ENCODE measurements around the gene HECW1.
A peak's percentile ranks its signal among the peaks of the same experiment; 100 is the strongest.
"Not testable (repeated sequence)": the region's sequence is repeated elsewhere in the genome, so short reads cannot be mapped to it uniquely, and the experiment has no call there.

HECW1 gene

DNA sequence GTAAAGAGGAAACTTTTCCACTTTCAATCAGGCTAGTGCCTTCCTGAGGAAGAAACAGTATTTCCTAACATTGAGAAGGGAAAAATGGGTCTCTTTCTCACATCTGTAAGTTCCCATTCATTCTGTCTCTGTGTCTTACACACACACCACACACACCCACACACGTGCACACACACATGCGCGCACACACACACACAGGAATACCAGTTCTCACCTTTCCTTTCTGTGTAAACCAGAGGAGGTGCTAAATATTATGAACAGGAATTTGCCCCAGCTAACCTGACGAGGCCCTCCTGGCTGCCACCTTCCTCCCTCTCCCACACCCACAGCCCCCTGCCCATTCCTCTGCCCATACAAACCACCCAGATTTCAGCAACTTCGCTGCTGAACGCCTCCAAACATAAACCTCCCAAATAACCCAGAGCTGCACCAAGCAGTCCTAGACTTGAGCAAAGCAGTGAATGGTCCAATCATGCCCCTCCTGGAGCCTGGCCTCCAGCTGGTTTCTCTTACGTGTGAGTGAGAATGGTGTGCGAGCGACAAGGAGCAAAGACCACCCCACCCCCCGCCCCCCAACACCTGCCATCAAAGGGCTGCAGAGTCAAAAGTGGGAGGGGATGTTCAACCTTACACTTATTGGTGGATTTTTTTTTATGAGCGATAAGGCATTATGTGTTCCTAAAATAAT lies 190.5 kb downstream of the HECW1 start:
- DNase-seq (ENCODE audit: low read depth in 1 of 2, low spot score in 1 of 2) = no peak

DNA sequence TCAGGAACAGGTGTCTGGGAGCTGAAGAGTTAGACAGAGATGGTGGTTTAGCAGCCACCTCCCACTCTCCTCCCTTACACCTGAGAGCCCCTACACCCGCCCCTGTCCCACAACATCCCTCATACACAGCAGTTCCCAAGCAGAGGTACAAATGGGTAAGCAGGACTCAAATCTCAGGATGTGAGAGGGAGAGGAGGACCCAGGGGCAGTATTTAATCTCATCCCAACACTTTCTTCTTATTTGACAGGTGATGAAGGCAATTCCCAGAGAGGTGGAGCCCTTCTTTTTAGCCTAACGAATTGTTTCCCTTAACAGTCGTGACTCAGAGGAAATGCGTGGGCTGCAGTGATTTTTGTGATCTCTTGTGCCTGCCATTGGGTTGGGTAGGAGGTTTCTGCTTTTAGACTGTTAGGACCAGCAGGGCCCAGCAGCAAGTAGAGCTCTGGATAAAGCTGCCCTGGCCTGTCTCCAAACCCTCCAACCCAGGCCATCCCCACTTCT lies 191.3 kb downstream of the HECW1 start:
- DNase-seq (ENCODE audit: low read depth in 1 of 2, low spot score in 1 of 2) = peak in 1 of 2 donors; percentile 35

DNA sequence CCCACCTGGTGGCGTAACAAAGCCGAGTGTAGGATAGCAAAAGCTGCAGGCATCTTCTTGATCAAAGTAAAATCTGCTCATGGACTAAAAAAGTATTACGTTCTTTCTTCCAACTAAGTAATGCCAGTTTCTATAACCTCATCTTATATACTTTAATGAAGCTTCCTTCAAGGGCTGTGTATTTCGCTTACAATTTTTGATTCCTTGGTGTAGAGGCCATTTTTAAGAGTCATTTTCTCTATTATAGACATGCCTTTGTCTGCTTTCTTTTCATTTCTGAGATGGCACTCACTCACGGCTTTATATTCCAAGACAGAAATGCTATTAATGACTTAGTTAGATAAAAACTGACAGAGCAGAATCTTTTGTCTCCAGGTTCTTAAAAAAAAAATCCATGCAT lies 194.0 kb downstream of the HECW1 start:
- DNase-seq (ENCODE audit: low read depth in 1 of 2, low spot score in 1 of 2) = no peak

DNA sequence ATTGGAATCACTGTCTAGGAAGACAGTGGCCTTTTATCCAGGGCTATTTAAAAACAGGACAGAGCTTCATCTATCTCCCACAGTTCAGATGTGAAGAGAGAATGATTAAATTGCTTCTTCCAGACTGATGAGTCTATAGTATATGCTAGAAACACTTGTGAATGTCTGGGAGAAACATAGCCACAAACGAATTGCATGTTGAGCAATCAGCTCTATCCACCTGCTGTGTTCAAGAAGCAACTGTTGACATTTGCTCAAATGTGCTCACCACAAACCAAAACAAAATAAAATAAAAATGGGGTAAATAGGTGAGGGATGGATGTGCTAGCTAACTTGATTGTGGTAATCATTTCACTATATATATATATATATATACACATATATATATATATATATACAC lies 195.1 kb downstream of the HECW1 start:
- DNase-seq (ENCODE audit: low read depth in 1 of 2, low spot score in 1 of 2) = no peak

DNA sequence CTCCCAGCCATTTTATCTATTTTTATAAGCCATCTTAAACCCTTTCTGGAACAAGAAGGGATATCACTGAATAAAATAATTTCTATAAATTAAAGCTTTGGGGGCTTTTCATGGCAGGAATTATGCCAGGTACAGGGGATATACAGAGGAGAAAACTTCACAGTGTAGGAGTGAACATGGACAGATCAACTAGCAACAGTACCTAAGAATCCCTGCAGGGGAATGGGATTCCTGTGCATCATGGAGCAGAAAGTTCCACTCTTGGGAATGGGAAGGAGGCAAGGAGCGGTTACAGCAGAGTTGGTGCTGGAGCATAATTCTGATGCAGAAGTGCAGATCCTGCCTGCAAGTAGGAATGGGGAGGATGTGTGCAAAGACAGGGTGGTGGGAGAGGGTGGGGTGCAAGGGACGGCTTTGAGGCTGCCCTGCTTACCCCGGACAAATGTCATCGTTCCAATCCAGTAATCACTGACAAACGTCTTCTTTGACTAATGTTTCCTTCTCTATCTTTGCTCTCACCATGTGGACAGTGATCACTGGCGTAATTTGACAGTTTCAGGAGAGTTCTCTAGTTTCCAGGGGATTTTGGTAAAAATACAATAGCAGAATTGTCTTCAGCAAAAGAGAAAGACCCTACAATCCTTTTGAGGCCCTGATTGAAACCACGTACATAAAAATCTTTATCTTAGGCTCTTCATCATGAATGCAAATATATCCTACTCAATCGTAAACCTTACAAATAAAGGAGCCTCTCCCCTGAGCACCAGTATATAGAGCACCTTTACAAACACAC lies 196.7 kb downstream of the HECW1 start:
- DNase-seq (ENCODE audit: low read depth in 1 of 2, low spot score in 1 of 2) = no peak

DNA sequence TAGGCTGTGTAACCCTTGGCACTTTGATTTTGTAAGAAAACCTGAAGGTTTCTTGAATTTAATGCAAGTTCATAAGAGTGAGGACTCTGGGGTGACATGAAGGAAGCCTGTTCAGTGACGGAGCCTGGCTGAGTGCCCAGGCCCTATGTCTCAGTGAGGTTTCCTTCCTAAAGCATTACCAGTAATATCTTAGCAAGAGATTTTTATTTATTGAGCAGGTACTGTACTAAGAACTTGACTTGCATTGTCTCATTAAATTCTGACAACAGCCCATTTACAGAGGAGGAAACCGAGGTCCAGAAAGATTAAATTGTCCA lies 197.2 kb downstream of the HECW1 start:
- no peak for DNase-seq (ENCODE audit: low read depth in 1 of 2, low spot score in 1 of 2)

DNA sequence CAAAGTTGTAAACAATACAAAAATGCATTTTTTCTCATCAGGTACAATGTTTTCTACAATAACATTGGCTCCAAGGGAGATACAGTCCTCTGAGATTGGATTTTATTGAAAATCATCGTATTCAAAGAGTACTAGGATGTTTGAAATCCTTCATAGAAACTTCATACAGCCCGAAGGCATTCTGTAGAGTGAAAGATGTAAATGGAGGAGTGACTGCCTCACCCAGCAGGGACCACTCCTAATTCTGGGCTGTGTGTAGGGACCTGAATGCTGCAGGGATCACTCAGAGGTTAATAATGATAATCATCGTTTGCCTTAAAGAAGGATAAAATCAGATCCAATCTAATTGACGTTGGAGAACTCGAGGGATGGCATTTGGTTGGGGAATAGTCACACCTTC lies 198.6 kb downstream of the HECW1 start:
- DNase-seq (ENCODE audit: low read depth in 1 of 2, low spot score in 1 of 2) = no peak

DNA sequence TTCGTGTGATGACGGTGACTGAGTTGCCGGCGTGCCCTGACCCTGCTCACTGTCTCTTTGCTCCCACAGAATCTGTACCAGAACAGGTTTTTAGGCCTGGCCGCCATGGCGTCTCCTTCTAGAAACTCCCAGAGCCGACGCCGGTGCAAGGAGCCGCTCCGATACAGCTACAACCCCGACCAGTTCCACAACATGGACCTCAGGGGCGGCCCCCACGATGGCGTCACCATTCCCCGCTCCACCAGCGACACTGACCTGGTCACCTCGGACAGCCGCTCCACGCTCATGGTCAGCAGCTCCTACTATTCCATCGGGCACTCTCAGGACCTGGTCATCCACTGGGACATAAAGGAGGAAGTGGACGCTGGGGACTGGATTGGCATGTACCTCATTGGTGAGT lies 199.2 kb downstream of the HECW1 start:
- DNase-seq (ENCODE audit: low read depth in 1 of 2, low spot score in 1 of 2) = no peak

DNA sequence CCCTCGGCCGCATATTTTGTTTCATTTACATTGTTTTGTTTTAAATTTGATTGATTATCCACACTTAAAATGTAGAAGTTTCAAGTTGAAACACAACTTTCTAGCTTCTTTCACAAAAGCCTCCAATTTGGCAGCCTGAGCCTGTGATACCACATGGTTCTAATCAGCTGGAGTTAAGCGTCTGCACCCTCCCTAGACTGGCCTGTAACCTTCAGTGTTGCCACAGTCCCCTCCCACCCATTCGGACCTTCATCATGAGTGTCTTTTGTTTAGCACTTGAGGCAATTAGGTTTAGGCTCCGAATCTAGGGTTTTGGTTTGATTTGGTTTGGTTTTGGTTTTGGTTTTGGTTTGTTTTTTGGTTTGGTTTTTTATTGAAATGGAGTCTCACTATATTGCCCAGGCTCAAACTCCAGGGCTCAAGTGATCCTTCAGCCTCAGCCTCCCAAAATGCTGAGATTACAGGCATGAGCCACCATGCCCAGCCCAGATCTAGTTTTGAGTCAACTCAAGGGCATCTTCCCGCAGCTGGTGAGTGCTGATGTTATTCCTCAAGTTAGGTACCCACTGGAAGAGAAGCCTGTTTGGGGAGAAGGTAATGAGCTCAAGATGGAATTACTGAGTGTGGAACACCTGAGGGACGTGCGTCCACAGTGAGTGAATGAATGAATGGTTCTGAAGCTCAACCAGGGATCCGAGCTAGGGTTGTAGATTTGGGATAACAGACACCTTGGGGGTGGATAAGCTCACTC lies 201.4 kb downstream of the HECW1 start:
- DNase-seq (ENCODE audit: low read depth in 1 of 2, low spot score in 1 of 2) = no peak

DNA sequence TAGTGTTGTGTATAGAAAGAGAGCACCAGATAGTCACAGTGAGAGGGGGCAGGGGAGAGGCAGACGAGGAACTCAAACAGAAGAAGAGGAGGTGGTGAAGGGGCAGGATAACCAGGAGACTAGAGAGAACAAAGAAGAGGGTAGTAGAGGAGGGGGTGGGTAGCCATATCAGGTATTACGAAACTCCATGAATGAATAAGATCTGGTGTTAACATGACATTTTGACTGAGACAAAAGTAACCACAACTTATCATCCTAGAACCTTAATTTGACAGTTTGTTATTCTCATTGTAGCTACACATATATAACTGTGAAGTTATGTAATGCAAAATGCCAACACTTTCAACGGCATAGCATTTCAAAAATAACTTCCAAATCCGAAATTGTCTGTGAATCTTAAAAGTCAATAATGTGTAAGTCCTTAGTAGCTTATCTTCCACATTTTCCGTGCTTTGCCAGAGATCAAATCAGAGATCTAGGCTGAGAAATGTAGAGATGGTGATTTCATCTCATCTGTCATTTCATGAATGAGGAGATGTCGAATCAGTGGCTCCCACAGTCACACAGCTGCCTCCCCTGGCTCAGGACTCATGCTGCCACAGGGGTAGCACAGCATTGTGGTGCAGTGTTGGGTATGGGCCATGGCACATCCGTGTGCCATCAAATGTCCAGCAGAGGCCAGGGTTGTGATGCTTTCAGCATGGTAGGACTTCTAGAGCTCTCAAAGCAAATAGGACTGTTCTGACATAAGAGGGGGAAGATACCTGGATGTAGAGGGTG lies 202.1 kb downstream of the HECW1 start:
- DNase-seq (ENCODE audit: low read depth in 1 of 2, low spot score in 1 of 2) = no peak

DNA sequence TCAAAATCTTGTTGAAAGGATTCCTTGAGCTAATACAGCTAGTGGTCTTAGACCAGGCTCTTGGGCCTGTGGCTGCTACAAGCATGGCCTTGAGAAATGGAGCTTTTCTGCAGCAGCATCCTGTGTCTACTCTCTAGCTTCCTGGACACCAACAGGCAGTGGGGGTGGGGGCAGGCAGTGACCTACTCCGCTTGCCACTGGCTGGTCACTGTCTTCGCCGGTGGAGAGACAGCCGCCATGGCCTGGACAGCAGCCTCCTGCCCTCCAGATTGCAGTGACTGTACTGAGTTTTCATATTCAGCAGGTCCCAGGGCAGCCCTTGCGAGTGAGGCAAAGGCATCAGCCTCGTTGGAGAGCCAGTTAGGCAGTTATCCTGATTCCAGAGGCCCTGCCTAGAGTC lies 204.6 kb downstream of the HECW1 start:
- no peak for DNase-seq (ENCODE audit: low read depth in 1 of 2, low spot score in 1 of 2)

DNA sequence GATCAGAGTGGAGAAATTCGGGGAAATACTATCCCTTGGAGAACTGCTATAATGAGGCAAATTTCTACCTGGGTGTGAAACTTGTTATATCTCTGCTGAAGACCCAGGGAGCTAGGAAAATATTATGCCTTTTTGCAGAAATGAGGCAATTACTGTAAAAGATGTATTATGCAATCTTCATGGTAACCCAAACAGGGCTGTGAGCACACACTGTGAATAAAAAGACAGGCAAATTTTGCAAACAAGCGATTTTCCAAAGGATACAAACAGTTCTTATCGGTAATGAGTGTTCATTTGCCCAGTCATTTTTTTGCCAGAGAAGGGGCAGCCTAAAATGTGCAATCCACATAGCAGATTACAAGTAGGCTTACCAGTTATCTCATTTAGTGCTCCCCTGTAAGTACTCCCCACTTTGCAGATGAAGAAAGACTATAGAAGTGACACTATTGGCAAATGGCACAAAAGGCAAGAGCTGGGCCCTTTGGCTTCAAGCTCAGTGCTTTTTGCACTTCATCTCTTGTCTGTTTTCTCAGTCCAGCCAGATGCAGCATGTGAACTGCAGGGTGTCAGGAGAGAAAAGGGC lies 205.8 kb downstream of the HECW1 start:
- no peak for DNase-seq (ENCODE audit: low read depth in 1 of 2, low spot score in 1 of 2)

DNA sequence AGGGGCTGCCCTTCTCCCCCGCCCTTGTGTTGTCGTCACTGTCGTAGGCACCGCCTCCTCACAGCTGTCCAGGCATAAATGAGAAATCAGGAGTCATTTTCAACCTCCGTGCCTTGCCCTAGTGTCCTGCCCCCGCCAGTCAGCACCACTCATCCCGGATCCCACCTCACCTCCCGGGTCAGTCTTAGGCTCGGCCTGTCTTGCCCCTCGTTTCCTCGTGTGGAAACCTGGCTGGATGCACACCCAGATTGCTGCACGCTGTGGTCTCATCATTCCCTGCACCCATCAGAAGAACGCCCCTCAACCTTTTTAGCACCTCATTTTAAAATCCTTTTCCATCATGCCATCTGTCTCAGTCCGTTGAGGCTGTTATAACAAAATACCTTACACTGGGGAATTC lies 213.1 kb downstream of the HECW1 start:
- DNase-seq (ENCODE audit: low read depth in 1 of 2, low spot score in 1 of 2) = no peak

DNA sequence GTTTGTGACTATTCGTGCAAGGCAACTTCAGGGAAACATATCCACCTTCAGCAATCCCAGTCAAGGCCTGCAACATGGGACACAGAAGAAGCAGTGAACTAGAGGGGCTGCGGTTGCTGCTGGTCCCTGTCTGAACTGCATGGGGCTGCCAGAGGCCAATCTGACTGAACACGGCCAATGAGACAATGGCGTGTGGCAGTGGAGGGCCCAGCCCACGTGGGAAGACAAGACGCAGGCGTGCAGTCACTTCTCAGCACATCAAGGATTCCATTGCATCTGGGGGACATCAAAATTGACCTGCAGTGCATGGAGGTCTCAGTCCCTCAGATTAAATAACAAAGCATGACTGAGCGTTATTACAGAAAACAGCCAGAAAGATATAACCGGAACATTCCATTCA lies 215.9 kb downstream of the HECW1 start:
- no peak for DNase-seq (ENCODE audit: low read depth in 1 of 2, low spot score in 1 of 2)

DNA sequence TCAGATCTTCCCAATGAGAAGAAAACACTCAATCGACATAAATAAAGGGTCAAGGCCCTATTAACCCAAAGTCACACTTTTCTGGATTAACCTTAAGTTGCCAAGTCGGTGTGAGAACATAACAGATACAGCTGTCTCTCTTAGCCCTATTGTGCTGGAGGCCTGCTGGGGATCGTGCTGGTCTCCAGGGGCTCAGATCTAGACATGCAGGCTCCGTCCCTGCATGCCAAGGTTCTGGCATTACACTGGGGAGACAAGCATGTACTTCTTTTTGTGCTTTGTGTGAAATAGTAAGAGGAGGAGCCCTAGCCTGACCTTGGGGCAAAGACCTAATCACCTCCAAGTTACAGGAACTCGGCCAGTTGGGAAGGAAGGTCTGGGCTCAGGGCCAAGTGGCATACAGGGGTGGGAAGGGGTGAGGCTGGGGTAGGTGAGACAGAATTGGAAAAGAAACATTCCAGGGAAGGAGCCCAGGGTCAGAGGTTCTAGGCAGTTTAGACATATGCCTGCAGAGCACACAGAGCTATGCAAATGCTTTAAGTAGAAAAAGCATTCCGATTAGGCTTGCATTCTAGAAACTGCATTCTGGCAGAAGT lies 216.4 kb downstream of the HECW1 start:
- no peak for DNase-seq (ENCODE audit: low read depth in 1 of 2, low spot score in 1 of 2)

DNA sequence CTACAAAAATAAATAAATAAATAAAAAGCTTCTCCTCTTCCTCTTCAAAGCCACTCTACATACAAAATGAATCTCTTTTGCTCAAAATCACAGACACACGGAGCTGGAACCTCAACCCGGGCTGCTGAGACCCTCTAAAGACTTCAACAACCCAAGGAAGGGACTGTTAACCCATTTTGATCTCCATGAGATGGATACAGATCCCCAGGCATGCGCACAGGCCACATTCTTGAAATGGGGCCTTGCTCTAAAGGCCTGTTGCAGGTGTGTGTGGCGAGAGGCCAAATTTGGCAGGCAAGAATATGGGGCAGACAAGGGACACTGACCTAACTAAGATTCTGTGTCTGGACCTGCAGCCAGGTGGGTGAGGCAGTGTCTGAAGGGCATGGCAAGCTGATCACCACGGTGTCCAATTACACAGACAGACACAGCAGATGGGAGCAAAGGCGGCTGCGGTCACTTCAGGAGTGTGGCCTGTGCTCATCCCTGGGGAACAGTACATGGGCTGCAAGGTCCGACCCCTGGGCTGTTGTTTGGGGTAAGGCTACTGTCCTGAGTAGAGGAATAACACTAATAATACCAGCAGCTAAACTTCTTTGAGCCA lies 219.8 kb downstream of the HECW1 start:
- DNase-seq (ENCODE audit: low read depth in 1 of 2, low spot score in 1 of 2) = no peak

DNA sequence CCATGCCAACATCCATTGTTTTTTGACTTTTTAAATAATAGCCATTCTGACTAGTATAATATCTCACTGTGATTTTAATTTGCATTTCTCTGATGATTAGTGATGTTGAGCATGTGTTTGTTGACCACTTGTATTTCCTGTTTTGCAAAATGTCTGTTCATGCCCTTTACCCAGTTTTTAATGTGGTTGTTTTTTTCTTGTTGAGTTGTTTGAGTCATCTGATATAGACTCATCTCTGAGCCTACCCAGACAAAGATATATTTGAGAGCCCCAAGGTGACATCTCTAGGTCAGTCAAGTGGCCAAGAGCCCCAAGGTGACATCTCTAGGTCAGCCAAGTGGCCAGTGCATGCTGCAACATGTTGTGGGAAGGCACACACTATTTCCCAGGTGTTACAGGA lies 224.7 kb downstream of the HECW1 start:
- DNase-seq (ENCODE audit: low read depth in 1 of 2, low spot score in 1 of 2) = no peak

DNA sequence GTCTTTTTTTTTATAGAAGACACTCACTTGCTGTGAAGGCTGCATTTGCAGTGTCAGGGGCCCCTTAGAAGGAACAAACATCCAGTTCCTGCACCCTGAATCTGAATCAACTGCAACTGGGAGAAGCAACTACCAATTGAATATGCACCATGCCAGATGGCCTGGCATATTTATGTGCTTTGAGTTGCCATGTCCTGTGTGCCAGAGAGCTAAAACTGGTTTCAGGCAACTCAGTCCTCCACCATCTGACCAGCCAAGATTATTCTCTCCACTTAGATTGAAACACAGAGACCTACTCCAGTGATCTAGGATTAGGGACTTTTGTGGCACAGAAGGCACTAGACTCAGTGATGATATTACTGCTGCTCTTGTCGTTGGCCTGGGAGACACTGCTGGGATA lies 225.4 kb downstream of the HECW1 start:
- DNase-seq (ENCODE audit: low read depth in 1 of 2, low spot score in 1 of 2) = no peak

DNA sequence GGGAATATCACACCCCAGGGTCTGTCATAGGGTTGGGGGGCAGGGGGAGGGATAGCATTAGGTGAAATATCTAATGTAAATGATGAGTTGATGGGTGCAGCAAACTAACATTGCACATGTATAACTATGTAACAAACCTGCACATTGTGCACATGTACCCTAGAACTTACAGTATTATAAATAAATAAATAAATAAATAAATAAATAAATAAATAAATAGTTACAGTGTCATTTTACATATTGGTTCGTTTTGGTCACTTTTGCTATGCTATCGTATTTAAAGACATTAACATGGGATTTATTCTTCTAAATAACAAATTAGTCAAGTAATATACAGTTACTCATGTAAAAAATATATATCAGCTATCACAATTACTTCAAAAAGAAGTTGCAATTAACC lies 228.7 kb downstream of the HECW1 start:
- no peak for DNase-seq (ENCODE audit: low read depth in 1 of 2, low spot score in 1 of 2)

DNA sequence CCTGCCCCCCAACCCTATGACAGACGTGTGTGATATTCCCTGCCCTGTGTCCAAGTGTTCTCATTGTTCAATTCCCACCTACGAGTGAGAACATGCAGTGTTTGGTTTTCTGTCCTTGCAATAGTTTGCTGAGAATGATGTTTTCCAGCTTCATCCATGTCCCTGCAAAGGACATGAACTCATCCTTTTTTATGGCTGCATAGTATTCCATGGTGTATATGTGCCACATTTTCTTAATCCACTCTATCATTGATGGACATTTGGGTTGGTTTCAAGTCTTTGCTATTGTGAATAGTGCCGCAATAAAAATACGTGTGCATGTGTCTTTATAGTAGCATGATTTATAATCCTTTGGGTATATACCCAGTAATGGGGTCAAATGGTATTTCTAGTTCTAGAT lies 231.0 kb downstream of the HECW1 start:
- DNase-seq (ENCODE audit: low read depth in 1 of 2, low spot score in 1 of 2) = not testable (repeated sequence)

All from stimulated activated CD4-positive, alpha-beta T cell treated with anti-CD3 and anti-CD28 coated beads, Interleukin-15, amount 100 ng/mL, for 1 hour (primary cell).